CD4-positive, alpha-beta memory T cell (primary cell): ENCODE data around the gene GABBR1. TPM values are rescaled to one million over a fixed set of nuclear protein-coding genes. Genes with fewer than 3 reads are reported as not detected.

Experiments
- CTCF ChIA-PET: fragments of 350-600 bp; sonication (Branson Sonifier 250); formaldehyde crosslinking; loops from one replicate; lab custom pipeline; 2021; ENCODE audit warnings: inconsistent platforms; ENCODE audit not compliant: partially characterized antibody; lab: Charles Lee
- POLR2A ChIA-PET: fragments of 350-600 bp; sonication (Branson Sonifier 250); formaldehyde crosslinking; loops from one replicate; lab custom pipeline; 2021; ENCODE audit not compliant: partially characterized antibody; lab: Charles Lee
- DNase-seq, 5 donors: peaks; one replicate each; pipeline versions ENCODE4 v3.0.0 to v3.0.0-alpha.2; 2020 to 2022; ENCODE audit warnings: mixed read lengths in 1 of 5
- H3K27ac ChIP-seq: one replicate; pipeline ENCODE4 v1.7.0; 2013; ENCODE audit warnings: low read depth, low read length
- H3K27me3 ChIP-seq: 2 replicates; pipeline ENCODE4 v1.7.0; 2013; ENCODE audit warnings: mild to moderate bottlenecking, low read length, moderate library complexity; ENCODE audit not compliant: insufficient read depth
- H3K36me3 ChIP-seq: 2 replicates; pipeline ENCODE4 v1.7.0; 2013; ENCODE audit warnings: mild to moderate bottlenecking, low read length, moderate library complexity; ENCODE audit not compliant: insufficient read depth
- H3K4me1 ChIP-seq: 2 replicates; pipeline ENCODE4 v1.7.0; 2013; ENCODE audit warnings: mild to moderate bottlenecking, low read length, moderate library complexity; ENCODE audit not compliant: insufficient read depth
- H3K4me3 ChIP-seq, 2 donors: one replicate each; pipeline ENCODE4 v1.7.0; 2013; ENCODE audit warnings: low read length in 2 of 2, mild to moderate bottlenecking in 1 of 2
- H3K9me3 ChIP-seq, 2 donors: one replicate each; pipeline ENCODE4 v1.7.0; 2013; ENCODE audit warnings: low read length in 2 of 2, control low read depth in 1 of 2; ENCODE audit not compliant: control insufficient read depth in 1 of 2
- H3K27ac Mint-ChIP-seq, 7 donors: one replicate each; pipeline ENCODE4 v1.8.0; 2020 to 2021; ENCODE audit warnings: mixed read lengths in 7 of 7, mild to moderate bottlenecking in 6 of 7, inconsistent platforms in 3 of 7, moderate library complexity in 3 of 7
- H3K27me3 Mint-ChIP-seq, 2 donors: one replicate each; pipeline ENCODE4 v1.8.0; 2020 to 2021; ENCODE audit warnings: mixed read lengths in 2 of 2
- H3K36me3 Mint-ChIP-seq, 2 donors: one replicate each; pipeline ENCODE4 v1.8.0; 2020 to 2021; ENCODE audit warnings: mixed read lengths in 2 of 2, inconsistent platforms in 1 of 2, mild to moderate bottlenecking in 1 of 2
- H3K4me1 Mint-ChIP-seq, 4 donors: one replicate each; pipeline ENCODE4 v1.8.0; 2020 to 2021; ENCODE audit warnings: mixed read lengths in 4 of 4, mild to moderate bottlenecking in 1 of 4
- H3K4me3 Mint-ChIP-seq, 8 donors: one replicate each; pipeline ENCODE4 v1.8.0; 2020 to 2021; ENCODE audit warnings: mixed read lengths in 8 of 8, mild to moderate bottlenecking in 7 of 8, moderate library complexity in 6 of 8, inconsistent platforms in 3 of 8
- H3K9me3 Mint-ChIP-seq, 8 donors: one replicate each; pipeline ENCODE4 v1.8.0; 2020 to 2021; ENCODE audit warnings: mixed read lengths in 8 of 8, mild to moderate bottlenecking in 5 of 8, inconsistent platforms in 3 of 8, moderate library complexity in 1 of 8
- intact Hi-C: fragments of 100-400 bp; cut with micrococcal nuclease; formaldehyde crosslinking; loops from one replicate; pipeline ENCODE4 v1.15.1; 2023
- polyA plus RNA-seq, 2 donors: library from polyadenylated mRNA; unstranded; fragments of 300-500 nt; fragmentation: Illumina TruSeq; gene quantifications; one replicate each; pipeline ENCODE4 v1.2.3, GENCODE V29; 2021
- total RNA-seq, 2 experiments: library from RNA; stranded (reverse); gene quantifications; one replicate each; pipeline ENCODE4 v1.2.3, GENCODE V29; 2021

Gene GABBR1
- total RNA-seq = 10 to 100 TPM; 58.1 to 58.9 TPM
- 1 to 10 TPM; 1.8 to 2.4 TPM for polyA plus RNA-seq

DNA sequence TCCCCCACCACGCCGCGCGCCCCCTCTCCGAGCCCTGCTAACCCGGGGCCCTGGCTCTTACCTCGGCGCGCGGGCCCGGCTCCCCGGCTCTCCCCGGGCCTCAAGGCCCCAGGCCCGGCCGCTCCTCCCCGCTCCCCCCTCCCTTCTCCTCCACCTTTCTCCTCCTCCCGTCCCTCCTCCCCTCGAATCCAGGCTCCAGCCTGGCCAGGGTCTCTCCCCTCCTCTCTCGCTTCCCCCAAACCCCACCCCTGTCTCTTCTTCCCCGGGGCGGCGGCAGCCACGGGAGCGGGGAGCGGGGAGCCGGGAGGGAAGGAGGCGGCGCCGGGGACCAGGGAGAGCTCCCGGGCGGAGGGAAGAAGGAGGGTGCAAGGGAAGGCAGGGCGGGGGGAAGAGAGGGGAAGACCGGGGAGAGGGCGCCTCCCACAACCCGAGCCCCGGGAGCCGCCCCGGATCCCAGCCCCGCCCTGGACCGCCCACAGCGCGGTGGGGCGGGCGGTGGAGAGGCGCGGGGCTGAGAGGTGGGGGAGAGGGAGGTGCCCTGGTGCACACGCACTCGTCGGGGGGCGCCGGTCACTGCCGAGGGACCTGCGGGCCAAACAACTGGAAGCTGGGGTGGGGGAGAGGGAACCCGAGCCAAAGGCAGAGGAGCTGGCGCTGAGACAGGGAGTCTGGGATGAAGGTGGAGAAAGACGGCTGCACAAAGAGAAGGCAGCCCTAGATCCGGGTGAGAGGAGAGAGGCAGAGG lies at the start of gene GABBR1:
GABBR1 (minus strand) TSS at position 395 of the 745 bp plus-strand sequence. CDS start 798 bp downstream, outside the sequence.
- intact Hi-C loops = loop anchor here (1.0 to 5.0 kb wide), 2 partner anchors 17 to 796 kb away; no protein-coding TSS in a partner anchor
- Mint-ChIP-seq H3K36me3 (peaks cover 0 to 5% of the 10 kb centered on the region in 2 donors), H3K4me1 (peaks cover 39 to 59% (median 47%) of the 10 kb centered on the region in 4 donors), H3K9me3 (peaks cover 0 to 1% (median 0%) of the 10 kb centered on the region in 8 donors), H3K4me3 (peak within 1 kb of the TSS; percentile 87 to 95 (median 92)), H3K27ac (peak within 1 kb of the TSS; percentile 82 to 97 (median 91)), H3K27me3 (no peaks in the 10 kb centered on the region)
- no peaks in the 10 kb centered on the region for H3K27me3 ChIP-seq
- H3K36me3 ChIP-seq = no peaks in the 10 kb centered on the region
- H3K4me1 ChIP-seq = peaks cover 50% of the 10 kb centered on the region
- POLR2A ChIA-PET = interaction anchor here (0.8 to 3.6 kb wide), 7 partner anchors 9 to 428 kb away, joined by 3 to 44 read pairs (median 5); partner anchors contain the start of gene POLR1H
- peak within 1 kb of the TSS in 1 of 2 donors; percentile 59 for H3K4me3 ChIP-seq
- peak; percentile 61 to 80 (median 69) for DNase-seq
- CTCF ChIA-PET = interaction anchor here (1.3 to 21.8 kb wide), 2 partner anchors 9 to 21 kb away, joined by 5 to 336 read pairs; partner anchors contain the start of gene MOG
- peak within 1 kb of the TSS; percentile 37 for H3K27ac ChIP-seq
- H3K9me3 ChIP-seq = no peaks in the 10 kb centered on the region

- Mint-ChIP-seq H3K4me1 (peaks cover 5 to 28% (median 10%) of the 10 kb centered on the region in 4 donors), H3K27me3 (peaks cover 0 to 12% of the 10 kb centered on the region in 2 donors), H3K4me3 (no peak overlapping the region), H3K9me3 (peaks cover 0 to 2% (median 0%) of the 10 kb centered on the region in 8 donors), H3K36me3 (no peaks in the 10 kb centered on the region), H3K27ac (no peak overlapping the region)
- Histone ChIP-seq H3K4me1 (peaks cover 4% of the 10 kb centered on the region), H3K9me3 (no peaks in the 10 kb centered on the region), H3K27ac (no peak overlapping the region), H3K36me3 (no peaks in the 10 kb centered on the region), H3K4me3 (no peak overlapping the region), H3K27me3 (no peaks in the 10 kb centered on the region)
- no peak for DNase-seq
- intact Hi-C loops = no loop called here
- ChIA-PET POLR2A (no interaction called here), CTCF (interaction anchor here (0.6 kb wide), 1 partner anchor 11 kb away, joined by 4 read pairs; no protein-coding TSS in a partner anchor)
Measured at GRCh38 chr6:29681811-29682210, 48.8 kb upstream of the GABBR1 start.

DNA sequence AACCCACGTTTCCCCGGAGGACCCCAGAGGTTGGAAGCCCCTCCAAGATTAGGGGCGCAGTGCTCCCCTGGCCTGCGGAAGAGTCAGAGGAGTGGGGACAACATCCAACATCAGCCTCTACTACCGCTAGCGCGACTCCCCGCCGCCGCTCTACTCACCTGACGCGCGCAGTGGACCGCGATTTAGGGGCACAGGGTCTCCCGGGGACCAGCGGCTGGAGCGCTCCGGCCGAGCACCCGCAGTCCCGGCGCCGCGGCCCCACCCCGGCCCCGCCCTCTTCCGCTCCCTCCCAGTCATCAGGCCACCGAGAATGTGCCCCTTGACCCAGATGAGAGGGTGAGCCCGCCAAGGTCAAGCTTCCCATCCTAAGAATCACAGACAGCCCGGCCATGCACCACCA lies 47.9 kb upstream of the GABBR1 start, which contains the start of gene ZFP57:
ZFP57 (minus strand) TSS at position 249 of the 400 bp plus-strand sequence. CDS start 4,149 bp downstream, outside the sequence.
- intact Hi-C loops = no loop called here
- Histone ChIP-seq H3K4me1 (peaks cover 6% of the 10 kb centered on the region), H3K4me3 (no peak within 1 kb of the TSS), H3K27ac (no peak within 1 kb of the TSS), H3K27me3 (no peaks in the 10 kb centered on the region), H3K9me3 (no peaks in the 10 kb centered on the region), H3K36me3 (no peaks in the 10 kb centered on the region)
- Mint-ChIP-seq H3K9me3 (peaks cover 0 to 2% (median 0%) of the 10 kb centered on the region in 8 donors), H3K36me3 (no peaks in the 10 kb centered on the region), H3K27ac (peak within 1 kb of the TSS in 1 of 7 donors; percentile 81), H3K4me1 (peaks cover 8 to 35% (median 11%) of the 10 kb centered on the region in 4 donors), H3K27me3 (peaks cover 0 to 12% of the 10 kb centered on the region in 2 donors), H3K4me3 (peak within 1 kb of the TSS in 4 of 8 donors; percentile 79 to 87 (median 82))
- ChIA-PET POLR2A (no interaction called here), CTCF (no interaction called here)
- DNase-seq = no peak

- Mint-ChIP-seq H3K4me3 (peak overlapping the region in 4 of 8 donors; percentile 79 to 87 (median 82)), H3K9me3 (peaks cover 0 to 2% (median 0%) of the 10 kb centered on the region in 8 donors), H3K27ac (peak overlapping the region in 1 of 7 donors; percentile 81), H3K4me1 (peaks cover 8 to 36% (median 10%) of the 10 kb centered on the region in 4 donors), H3K27me3 (peaks cover 0 to 12% of the 10 kb centered on the region in 2 donors), H3K36me3 (no peaks in the 10 kb centered on the region)
- POLR2A ChIA-PET = no interaction called here
- CTCF ChIA-PET = no interaction called here
- Histone ChIP-seq H3K27ac (no peak overlapping the region), H3K27me3 (no peaks in the 10 kb centered on the region), H3K36me3 (no peaks in the 10 kb centered on the region), H3K4me3 (no peak overlapping the region), H3K9me3 (no peaks in the 10 kb centered on the region), H3K4me1 (peaks cover 6% of the 10 kb centered on the region)
- DNase-seq = no peak
- intact Hi-C loops = no loop called here
Measured at GRCh38 chr6:29680416-29680815, 47.4 kb upstream of the GABBR1 start.

GRCh38 chr6:29679962-29680361 lies 47.0 kb upstream of the GABBR1 start:
- peaks cover 8 to 36% (median 10%) of the 10 kb centered on the region in 4 donors for H3K4me1 Mint-ChIP-seq
- Histone ChIP-seq H3K9me3 (no peaks in the 10 kb centered on the region), H3K36me3 (no peaks in the 10 kb centered on the region), H3K4me3 (no peak overlapping the region), H3K4me1 (peaks cover 6% of the 10 kb centered on the region), H3K27me3 (no peaks in the 10 kb centered on the region), H3K27ac (no peak overlapping the region)
- intact Hi-C loops = no loop called here
- ChIA-PET CTCF (no interaction called here), POLR2A (no interaction called here)
- peak overlapping the region in 4 of 8 donors; percentile 79 to 87 (median 82) for H3K4me3 Mint-ChIP-seq
- H3K9me3 Mint-ChIP-seq = peaks cover 0 to 2% (median 0%) of the 10 kb centered on the region in 8 donors
- H3K36me3 Mint-ChIP-seq = no peaks in the 10 kb centered on the region
- no peak overlapping the region for H3K27ac Mint-ChIP-seq
- peaks cover 0 to 11% of the 10 kb centered on the region in 2 donors for H3K27me3 Mint-ChIP-seq
- DNase-seq = no peak

GRCh38 chr6:29678114-29678513 lies 45.1 kb upstream of the GABBR1 start:
- intact Hi-C loops = no loop called here
- peaks cover 0 to 8% of the 10 kb centered on the region in 2 donors for H3K27me3 Mint-ChIP-seq
- ChIA-PET POLR2A (no interaction called here), CTCF (interaction anchor here (1.8 kb wide), 1 partner anchor 24 kb away, joined by 11 read pairs; no protein-coding TSS in a partner anchor)
- H3K9me3 Mint-ChIP-seq = no peaks in the 10 kb centered on the region
- Histone ChIP-seq H3K27ac (no peak overlapping the region), H3K4me3 (no peak overlapping the region), H3K4me1 (peaks cover 6% of the 10 kb centered on the region), H3K36me3 (no peaks in the 10 kb centered on the region), H3K9me3 (no peaks in the 10 kb centered on the region), H3K27me3 (no peaks in the 10 kb centered on the region)
- H3K36me3 Mint-ChIP-seq = no peaks in the 10 kb centered on the region
- H3K4me1 Mint-ChIP-seq = peaks cover 2 to 27% (median 6%) of the 10 kb centered on the region in 4 donors
- no peak for DNase-seq
- no peak overlapping the region for H3K4me3 Mint-ChIP-seq
- no peak overlapping the region for H3K27ac Mint-ChIP-seq
